Uterus (tissue), 2 donors: ENCODE data around the gene SLC25A21.

ENCODE experiments used
- CTCF ChIP-seq, 4 experiments: fragments of 200-600 bp in 2 of 4; fragments of 450-650 bp in 2 of 4; sonication (generic) in 2 of 4; IDR thresholded peaks; one replicate each; pipeline ENCODE4 v1.5.1; 2016 to 2019; ENCODE audit warnings: antibody characterized with exemption in 4 of 4, mild to moderate bottlenecking in 2 of 4, moderate library complexity in 1 of 4
- POLR2A ChIP-seq, 2 donors: fragments of 450-650 bp; IDR thresholded peaks; one replicate each; pipeline ENCODE4 v1.6.1; 2016; ENCODE audit warnings: antibody characterized with exemption in 2 of 2, mild to moderate bottlenecking in 1 of 2, moderate library complexity in 1 of 2

GRCh38 chr14:37054869-37055268 lies 117.5 kb downstream of the SLC25A21 start:
- TF ChIP-seq CTCF (IDR thresholded peaks at IDR 0.05): no peak
- TF ChIP-seq POLR2A (IDR thresholded peaks at IDR 0.05): no peak
